NCI-H510A treated with DMSO at 0.1 percent for 48 hours (cell line): Measurements from ENCODE around the gene USP20.

ENCODE experiments used
- DNase-seq: peaks from one replicate; lab custom pipeline; 2025; lab: John Stamatoyannopoulos, UW

The USP20 gene

GRCh38 chr9:129919841-129920240, 84.6 kb downstream of the USP20 start:
- no peak for DNase-seq

GRCh38 chr9:129921905-129922304, 86.6 kb downstream of the USP20 start:
- DNase-seq: no peak

- DNase-seq: no peak
Observed at GRCh38 chr9:129923589-129923988, 88.3 kb downstream of the USP20 start.

GRCh38 chr9:129929496-129930125, 94.4 kb downstream of the USP20 start:
- no peak for DNase-seq

- DNase-seq: no peak
Observed at GRCh38 chr9:129930743-129931142, 95.5 kb downstream of the USP20 start.
